Measurements from ENCODE around the gene ROCK1. TPM values are rescaled to one million over a fixed set of nuclear protein-coding genes. Genes with fewer than 3 reads are reported as not detected.
"Not testable (repeated sequence)": the region's sequence is repeated elsewhere in the genome, so short reads cannot be mapped to it uniquely, and the experiment has no call there.

ROCK1 gene
- total RNA-seq, 1 donor from 2014 or later, result 50.2 TPM

DNA sequence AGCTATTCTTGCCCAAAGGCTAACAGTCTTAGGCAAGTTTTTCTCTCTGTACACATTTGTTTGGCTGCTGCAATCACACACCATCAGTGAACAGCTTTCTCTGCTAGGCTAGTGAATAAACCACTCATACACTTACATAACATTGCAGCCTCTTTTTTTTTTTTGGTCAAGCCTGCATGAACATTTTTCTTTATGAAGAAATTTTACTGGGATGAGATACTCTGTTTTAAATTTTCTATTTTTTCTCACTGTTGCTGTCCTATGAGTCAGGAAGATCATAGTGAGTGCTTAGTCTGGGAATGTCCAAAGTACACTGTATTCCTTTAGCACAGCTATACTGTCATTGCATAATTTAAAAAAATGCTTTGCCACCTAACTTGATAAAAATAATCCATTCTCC is 58.5 kb downstream of the ROCK1 start:
- DNase-seq (ENCODE audit: low spot score), result no peak

DNA sequence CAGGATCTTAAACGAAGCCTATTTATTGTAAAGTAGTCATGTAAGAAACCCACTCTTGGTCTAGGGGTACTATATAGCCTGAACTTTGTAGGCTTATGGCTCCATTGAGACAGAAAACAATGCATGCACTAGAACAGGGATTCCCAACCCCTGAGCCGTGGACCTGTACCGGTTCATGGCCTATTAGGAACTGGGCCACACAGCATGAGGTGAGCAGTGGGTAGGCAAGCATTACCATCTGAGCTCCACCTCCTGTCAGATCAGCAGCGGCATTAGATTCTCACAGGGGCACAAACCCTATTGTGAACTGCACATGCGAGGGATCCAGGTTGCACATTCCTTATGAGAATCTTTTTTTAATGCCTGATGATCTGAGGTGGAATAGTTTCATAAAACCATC is 59.2 kb downstream of the ROCK1 start:
- no peak for DNase-seq (ENCODE audit: low spot score)

DNA sequence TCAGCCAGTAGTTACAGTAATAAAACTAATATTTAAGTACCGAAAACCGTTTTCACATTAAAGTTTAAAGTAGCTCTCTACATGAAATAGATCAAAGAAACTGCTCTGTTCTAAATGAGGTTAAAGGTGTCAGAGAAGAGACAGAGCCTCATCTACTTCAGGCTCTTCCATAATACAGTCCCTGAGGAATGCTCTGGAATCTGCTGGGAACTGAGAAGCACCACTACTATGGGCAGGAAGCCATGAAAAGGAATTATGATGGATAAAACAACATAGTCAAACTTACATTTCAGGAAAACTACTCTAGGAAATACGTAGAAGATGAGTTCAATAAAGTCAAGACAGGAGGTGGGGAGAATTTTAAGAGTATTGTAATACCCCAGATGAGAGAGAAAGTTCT is 60.0 kb downstream of the ROCK1 start:
- no peak for DNase-seq (ENCODE audit: low spot score)

DNA sequence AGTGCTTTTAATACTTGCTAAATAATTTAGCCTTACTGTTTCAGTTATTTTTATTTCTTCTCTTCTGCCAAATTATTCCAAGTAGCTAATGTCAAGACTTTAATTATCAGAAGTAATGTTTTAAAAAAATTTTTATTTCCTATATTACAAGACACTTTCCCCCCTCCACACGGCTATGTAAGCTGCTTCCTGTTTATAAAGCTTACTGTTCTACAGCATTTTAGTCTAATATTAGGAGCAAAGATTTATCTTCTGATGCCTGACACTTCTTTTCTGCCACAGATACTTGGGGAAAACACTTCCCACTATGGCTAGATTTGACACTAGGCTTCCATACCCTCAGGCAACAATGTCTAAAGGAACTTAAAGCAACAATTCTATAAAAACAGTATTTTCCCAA is 62.3 kb downstream of the ROCK1 start:
- no peak for DNase-seq (ENCODE audit: low spot score)

DNA sequence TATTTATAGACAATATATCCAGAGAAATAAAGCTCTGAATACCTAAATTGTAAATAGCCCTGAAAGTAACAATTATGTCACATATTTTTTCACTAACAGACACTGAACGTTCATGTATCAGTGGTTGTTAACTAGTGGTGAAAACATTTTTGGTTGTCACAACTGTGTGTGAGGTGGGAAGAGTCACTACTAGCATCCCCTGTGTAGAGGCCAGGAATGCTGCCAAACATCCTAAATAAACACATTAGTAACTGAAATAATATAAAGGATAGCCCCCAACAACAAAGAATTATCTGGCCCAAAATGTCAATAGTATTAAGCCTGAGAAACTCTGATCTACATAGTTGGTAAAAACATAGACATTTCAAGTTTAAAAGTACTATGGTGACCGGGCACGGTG is 64.5 kb downstream of the ROCK1 start:
- DNase-seq (ENCODE audit: low spot score), result no peak

DNA sequence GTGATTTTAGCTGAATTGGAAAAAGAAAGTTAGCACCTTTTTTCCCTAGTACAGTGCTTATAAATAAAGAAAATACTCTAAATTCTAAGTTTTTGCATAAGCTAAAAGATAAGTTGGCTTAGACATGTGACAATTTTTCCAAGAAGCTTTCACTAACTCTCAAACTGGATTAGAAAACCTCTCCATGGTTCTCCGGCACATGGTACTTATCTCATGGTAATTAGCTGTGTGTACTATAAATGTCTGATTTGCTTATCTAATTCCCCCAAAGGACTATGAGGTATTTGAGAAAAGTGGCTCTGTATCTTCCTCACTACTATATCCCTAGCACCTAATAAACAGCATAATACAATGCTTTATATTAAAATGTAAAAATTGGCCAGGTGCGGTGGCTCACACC is 71.1 kb downstream of the ROCK1 start:
- DNase-seq (ENCODE audit: low spot score), result no peak

DNA sequence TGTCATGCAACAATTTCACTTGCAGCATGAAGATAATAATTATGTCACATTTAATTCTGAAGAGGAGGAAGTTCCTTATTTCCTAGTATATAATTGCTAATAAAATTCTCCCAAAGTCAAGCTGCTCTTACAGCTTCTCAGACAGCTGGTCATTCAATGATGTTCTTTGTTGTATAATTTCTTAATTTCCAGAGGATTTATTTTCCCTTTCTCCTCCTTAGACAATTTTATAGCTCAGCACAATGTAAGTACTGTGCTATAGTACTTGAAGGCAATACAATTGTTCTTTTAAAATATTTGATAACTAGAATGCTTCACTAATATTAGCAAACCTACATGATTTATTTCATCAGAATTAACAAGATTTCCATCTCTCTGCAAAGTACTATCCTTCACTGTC is 73.4 kb downstream of the ROCK1 start:
- DNase-seq (ENCODE audit: low spot score), result no peak

DNA sequence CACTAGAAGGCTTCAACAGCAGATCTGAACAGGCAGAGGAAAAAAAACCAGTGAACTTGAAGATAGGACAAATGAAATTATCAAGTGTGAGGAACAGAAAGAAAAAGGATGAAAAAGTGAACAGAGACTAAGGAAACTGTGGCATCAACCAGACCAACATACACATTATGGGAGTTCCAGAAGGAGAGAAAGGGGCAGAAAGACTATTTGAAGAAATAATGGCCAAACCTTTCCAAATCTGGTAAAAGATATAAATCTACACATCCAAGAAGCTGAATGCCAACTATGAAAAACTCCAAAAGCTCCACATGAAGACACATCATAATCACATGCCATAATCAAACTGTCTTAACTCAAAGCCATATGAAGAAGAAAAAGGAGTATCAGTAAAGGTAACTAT is 79.8 kb downstream of the ROCK1 start:
- no peak for DNase-seq (ENCODE audit: low spot score)

DNA sequence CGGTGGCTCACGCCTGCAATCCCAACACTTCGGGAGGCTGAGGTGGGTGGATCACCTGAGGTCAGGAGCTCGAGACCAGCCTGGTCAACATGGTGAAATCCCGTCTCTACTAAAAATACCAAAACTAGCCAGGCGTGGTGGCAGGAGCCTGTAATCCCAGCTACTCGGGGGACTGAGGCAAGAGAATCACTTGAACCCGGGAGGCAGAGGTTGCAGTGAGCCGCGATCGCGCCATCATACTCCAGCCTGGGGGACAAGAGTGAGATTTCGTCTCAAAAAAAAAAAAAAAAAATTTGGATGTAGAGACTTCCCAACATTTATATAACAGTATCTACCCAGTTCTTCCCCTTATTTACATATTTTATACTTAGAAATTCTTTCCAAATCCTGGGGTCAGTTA is 93.4 kb downstream of the ROCK1 start:
- not testable (repeated sequence) for DNase-seq (ENCODE audit: low spot score)

DNA sequence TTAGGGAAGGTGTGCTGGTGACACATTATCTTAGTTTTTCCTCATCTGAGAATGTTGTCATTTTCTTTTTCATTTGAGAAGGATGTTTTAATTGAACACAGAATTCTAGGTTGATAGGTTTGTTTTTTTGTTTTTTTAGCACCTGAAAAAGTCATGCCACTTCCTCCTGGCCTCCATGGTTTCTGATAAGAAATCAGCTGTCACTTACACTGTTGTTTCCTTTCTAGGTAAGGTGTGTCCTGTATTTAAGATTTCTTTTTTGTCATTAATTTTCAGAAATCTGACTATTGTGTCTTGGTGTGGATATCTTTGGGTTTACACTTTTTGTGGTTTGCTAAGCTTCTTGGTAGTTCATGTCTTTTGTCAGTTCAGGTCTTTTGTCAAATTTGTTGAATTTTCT is 99.3 kb downstream of the ROCK1 start:
- DNase-seq (ENCODE audit: low spot score), result no peak

DNA sequence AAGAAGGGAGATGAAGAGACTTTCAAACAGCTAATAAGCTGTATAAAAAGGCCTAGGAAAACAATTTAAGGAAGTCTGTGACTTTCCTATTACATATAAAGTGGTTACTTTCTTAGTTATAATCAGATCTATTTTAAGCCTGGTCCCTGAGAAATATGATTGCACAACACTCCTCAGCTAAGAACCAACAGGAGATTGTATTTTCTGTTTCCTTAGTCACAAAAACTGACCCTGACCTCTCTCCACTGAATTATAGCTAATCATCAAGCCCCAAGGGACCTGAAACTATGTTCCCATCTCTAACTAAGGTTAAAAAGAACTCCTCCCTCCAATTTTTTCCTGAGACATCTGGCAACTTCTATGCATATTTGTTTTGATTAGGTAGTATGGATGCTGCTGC is 106.9 kb downstream of the ROCK1 start:
- no peak for DNase-seq (ENCODE audit: low spot score)

DNA sequence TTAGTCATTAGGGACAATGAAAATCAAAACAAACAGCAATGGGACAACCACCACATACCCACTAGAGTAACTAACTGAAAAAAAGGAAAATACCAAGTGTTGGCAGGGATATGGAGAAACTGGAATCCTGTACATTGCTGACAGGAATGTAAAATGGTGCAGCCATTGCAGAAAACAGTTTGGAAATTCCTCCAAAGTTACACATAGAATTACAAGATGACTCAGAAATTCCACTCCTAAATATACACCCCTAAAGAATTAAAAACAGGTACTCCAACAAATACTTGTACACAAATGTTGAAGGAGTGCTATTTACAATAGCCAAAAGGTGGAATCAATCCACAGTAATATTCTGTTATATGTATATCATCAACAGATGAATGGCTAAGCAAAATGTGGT is 110.9 kb downstream of the ROCK1 start:
- no peak for DNase-seq (ENCODE audit: low spot score)

DNA sequence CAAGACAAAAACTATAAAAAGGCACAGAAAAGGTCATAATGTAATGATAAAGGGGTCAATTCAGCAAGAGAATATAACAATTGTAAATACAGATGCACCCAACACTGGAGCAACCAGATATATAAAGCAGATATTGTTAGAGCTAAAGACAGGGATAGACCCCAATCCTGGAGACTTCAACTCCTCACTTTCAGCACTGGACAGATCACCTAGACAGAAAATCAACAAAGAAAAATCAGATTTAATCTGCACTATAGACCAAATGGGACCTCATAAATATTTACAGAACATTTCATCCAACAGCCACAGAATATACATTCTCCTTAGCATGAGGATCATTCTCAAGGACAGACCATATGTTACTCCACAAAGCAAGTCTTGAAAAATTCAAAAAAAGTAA is 114.2 kb downstream of the ROCK1 start:
- no peak for DNase-seq (ENCODE audit: low spot score)

DNA sequence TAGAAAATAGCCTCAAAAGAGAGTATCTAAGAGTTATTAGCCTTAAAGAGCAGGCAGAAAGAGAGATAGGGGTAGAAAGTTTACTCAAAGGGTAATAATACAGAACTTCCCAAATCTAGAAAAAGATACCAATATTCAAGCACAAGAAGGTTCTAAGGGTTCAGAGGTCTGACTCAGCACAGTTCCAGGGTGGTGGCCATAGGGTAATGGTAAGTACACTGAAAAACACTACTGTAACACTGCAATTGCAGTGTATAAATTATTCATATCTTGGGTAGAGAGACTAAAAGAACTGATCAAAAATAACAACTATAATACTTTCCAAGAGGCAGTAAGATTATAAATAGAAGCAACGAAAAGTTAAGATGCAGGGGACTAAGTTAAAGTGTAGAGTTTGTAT is 115.2 kb downstream of the ROCK1 start:
- DNase-seq (ENCODE audit: low spot score), result no peak

DNA sequence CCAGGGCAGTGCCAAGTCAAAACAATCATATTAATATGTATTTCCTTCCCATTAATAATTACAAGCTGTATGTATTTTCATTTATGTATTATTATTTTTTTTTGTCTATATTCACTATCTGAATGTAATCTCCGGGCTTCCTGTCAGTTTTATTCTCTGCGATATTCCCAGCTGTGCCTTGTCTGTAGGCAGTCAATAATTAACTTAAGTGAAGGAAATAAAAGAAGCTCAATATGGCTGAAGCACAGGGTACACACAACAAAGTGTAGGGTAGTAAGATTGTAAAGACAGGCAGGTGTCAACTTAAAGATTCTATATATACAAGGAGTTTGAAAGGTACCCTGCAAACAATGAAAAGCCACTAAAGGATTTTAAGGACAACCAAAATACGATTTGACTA is 122.9 kb downstream of the ROCK1 start:
- DNase-seq (ENCODE audit: low spot score), result no peak

DNA sequence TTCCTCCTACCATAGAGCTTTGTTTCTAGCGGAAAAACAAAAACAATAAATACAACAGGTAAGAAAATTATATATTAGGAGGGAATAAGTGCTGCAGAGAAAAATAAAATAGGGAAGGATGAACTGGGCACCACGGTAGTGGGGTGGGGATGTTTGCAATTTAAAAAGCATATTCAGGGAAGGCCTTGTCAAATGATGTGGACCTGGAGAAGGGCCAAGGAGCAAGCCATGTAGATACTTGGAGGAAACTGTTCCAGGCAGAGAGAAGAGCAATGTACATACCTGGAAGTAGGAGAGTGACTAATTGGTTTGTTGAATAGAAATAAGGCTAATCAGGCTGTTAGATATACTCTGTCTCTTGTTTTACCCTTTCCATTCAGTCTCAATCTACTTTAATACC is 136.5 kb downstream of the ROCK1 start:
- DNase-seq (ENCODE audit: low spot score), result no peak

DNA sequence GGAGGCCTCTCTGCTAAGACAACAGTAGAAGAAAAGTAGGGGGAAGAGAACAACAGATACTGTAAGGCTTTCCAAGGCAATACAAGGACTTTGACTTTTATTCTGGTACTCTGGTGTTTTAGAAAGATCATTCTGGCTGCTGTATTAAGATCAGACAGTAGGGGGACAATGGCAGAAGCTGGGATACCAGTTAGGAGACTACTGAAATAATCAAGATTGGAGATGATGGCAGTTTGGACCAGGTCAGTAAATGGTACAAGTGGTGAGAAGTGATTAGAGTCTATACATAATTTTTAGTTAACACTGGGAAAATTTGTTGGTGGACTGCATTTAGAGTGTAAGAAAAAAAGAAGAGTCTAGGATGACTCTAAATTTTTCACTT is 139.7 kb downstream of the ROCK1 start:
- no peak for DNase-seq (ENCODE audit: low spot score)

DNA sequence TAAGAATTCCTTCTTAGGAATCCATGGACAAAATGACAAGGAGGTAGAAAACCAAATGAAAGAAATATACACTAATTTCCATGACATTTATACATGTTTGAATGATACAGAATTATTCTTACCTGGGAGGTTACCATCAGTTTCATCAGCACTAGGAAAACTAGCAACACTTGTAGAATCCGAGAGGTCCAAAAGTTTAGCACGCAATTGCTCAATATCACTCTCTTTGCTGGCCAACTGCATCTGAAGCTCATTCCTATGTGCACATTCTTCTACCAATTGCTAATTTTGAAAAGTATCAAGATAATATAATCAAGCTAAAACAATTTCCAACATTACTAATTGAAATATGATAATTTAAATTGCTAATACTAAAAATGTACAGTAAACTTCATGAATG is 144.8 kb downstream of the ROCK1 start:
- no peak for DNase-seq (ENCODE audit: low spot score)

DNA sequence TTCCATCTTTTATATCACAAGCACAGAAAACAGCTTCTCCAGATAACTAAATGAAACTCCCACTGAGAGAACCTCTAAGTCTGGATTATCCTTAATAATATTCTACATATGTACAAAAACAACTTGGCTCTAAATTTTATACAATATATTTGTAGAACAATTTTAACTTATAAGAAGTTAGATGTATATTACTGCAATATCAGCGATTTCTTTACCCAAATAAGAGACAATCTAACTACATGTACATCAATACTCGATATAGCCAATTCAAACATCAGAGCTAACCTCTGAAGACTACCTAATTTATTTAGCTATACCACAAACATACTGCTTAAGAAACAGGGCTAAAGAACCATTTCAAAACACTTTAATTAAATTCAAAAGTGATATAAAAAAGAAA is 148.6 kb downstream of the ROCK1 start:
- DNase-seq (ENCODE audit: low spot score), result no peak

DNA sequence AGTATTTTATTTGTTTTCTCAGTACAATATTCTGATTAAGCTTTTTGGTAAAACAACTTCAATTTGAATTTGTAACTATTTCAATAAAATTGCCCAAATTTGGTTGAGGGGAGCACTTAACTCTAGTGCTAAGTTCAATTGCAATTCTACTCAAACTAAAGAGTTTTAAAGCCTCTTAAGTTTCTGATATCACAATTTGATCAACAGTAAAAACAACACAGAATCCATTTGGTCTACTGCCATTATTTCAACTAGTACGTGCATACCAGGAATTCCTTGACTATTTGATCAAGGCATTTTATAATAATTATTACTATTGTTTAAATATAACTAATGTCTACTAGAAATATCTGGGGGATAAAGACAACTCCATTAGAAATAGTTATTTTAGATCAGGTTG is 150.9 kb downstream of the ROCK1 start:
- DNase-seq (ENCODE audit: low spot score), result no peak

DNA sequence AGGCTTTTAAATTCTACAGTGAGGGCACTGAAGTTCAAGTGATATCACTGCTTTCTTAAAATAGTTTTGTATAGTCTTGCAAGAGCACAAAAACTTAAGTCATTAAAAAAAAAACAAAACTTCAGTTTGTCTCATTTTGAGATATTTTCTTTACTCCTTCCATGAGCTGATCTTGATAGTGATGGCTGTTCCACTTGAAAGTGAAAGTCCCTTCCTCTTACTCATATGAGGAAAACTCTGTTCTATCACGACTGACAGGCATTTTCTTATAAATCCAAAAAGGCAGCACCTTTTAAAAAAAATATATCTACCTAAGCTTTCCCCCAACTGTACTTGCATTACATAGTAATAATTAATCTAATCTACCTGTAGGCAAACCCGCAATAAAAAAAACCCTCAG is 160.8 kb downstream of the ROCK1 start:
- not testable (repeated sequence) for DNase-seq (ENCODE audit: low spot score)

All from mucosa of gallbladder (tissue), 1 donor.